Myometrial cell (primary cell): ENCODE measurements around the gene SERINC4. TPM values are rescaled to one million over a fixed set of nuclear protein-coding genes. Genes with fewer than 3 reads are reported as not detected.

Experiments
- total RNA-seq: library from RNA; depleted of rRNA; stranded (reverse); fragments of >200 nt; gene quantifications from 2 replicates; pipeline ENCODE4 v1.2.3, GENCODE V29; 2015

Gene SERINC4
- total RNA-seq: not detected in 2 replicates

DNA sequence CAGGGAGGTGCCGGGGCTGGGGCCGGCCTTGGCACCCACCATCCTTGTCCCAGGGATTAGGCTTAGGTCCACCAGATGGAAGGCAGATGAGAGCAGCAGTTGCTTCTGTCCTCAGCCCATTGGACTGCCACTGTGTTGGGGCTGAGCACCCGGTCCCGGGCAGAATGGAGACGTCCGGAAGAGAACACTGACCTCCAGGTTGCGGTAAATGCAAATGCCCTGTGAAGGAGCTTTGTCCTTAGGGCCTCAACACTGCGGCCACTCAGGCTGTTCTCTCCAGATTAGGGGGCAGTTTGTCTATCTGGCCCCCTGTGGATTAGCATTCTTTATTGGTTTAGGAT is at the start of gene SERINC4:
Gene SERINC4, minus strand, starts transcription at position 276 of the 341 bp plus-strand sequence. Its CDS starts 234 bp downstream, at position 42.

DNA sequence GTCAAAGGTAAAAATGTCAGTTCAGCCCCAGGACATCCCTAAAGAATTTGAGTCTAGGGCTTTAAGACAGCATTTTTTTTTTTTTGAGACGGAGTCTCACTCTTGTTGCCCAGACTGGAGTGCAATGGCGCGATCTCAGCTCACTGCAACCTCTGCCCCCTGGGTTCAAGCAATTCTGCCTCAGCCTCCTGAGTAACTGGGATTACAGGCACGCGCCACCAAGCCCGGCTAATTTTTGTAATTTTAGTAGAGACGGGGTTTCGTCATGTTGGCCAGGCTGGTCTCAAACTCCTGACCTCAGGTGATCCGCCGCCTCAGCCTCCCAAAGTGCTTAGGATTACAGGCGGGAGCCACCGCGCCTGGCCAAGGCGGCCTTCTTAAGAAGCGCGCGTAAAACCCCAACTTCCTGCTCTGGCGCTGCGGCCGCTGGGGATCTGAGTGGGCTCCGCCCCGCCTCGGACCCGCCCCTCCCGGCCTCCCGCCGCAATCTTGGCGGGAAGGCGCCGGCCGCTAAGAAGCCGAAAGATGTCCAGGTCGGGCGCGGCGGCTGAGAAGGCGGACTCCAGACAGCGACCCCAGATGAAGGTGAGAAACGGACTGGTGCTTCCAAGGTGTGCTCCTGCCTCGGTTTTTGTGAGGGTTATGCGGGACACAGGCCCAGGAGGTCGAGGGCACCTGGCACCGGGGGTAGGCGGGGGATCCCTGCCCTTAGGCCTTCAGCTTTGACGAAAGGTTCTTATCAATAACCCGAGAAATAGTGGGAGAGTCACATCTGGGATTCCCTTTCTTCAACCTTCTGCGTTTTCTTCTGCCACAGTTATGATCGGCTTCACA is 26.7 kb upstream of the SERINC4 start, which contains the start of gene WDR76:
Gene WDR76, plus strand, starts transcription at position 495 of the 834 bp plus-strand sequence. Its CDS starts 31 bp downstream, at position 526.

DNA sequence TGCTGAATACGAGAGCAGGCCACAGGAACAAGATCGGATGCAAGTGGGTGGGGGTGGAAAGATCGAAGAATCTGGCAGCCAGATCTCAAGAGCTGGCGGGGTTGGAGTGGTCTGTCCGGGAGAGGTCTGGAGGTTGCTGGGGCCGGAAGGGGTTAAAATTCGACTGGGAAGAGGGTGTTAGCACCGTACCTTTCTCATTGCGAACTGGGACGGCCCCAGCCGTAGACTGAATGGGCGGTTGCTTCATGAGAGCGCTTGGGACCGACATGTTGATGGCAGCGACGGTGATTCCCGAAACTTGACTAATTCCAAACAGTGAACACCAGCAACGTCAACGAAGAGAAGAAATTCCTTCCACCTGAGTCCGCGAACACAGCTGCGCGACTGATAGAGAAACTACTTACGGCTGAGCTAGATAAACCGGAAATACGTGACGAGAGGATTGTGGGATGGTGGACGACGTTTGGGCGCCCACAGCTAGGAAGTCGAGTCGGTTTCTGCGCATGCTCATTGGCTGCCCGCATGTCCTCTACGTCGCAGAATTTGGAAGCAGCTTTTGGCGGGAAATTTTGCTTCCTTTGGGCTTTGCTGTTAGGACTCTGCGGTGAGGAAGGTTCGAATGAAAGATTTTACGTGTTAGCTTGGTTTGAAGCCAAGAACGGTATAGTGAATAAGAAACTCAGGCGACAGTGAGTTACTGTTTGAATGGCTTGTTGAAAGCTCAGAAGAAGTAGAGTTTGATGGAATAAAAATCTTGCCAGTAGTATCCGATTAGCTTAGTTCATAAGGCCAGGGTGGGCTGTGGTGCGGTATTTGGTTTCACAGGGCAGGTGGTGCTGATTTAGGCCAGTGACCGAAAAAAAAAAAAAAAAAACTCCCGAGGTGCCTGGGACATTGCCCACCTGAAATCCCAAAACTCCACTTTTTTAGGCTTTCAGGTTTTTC is 24.6 kb upstream of the SERINC4 start, which contains the start of gene MFAP1:
Gene MFAP1, minus strand, starts transcription at position 389 of the 945 bp plus-strand sequence. Its CDS starts 121 bp downstream, at position 268.

DNA sequence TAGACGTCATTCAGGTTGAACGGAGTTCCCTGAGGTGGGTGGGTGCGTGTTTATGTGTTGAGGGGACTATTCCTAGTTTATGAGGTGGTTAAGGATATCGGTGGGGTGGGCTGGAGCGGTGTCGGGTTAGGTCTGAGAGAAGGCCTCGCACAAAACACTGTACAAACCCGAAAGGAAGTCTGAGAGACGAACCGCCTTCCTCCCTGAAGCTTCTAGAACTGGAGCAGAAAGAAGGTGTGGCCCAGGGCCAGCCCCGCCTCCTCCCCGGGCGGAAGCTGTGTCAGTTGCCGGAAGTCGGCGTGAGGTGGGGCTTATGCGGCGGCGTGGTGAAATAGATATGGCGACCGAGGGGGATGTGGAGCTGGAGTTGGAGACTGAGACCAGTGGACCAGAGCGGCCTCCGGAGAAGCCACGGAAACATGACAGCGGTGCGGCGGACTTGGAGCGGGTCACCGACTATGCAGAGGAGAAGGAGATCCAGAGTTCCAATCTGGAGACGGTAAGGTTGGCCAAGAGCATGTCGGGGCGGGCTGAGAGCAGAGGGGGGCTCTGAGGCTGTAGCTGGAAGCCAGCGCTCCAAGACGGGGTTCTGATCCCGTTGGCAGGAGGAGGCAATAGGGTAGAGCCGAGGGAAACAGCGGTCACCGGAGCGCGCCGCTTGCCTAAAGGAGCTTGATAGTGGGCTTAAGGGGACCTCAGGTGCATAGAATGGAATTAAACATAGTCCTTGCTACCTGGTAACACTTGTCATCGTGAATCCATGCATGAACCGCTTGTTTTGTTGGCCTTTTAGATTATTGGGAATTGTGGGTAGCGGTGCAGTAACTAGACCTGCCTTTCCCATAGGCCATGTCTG is 494 bp upstream of the SERINC4 start, which contains the start of gene HYPK:
Gene HYPK, plus strand, starts transcription at position 314 of the 856 bp plus-strand sequence. Its CDS starts 24 bp downstream, at position 338.

DNA sequence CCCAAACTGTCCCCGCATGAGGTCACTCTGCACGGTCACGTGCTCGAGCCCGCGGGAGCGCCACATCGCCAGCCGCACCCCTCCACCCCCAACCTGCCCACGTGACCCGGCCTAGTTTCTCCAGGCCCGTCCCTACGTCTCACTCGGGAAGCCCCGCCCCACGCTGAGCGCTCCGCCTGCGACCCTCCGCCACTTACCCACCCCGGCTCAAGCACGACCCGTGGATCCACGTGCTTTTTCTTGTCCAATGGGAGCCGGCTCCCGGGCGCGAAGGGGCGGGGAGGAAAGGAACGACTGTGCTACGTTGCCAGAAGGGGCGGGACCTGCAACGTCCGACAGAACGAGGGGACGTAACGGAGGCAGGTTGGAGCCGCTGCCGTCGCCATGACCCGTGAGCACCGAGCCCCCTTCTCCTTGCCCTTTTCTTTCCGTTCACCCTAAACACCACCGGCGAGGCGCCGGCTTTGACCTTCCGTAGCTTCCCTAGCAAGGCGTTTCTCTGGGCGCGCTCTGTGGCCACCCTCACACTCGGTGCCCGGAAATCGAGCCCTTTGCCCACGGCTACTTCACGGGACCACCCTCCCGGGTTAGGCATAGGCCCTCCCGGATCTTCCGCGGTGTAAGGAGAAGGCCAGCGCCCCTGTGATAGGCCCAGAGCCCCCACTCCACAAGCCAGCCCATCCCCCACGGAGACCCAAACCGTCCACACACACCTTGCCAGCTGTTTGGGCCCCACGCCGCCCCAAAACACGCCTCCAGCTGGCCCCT is 7.8 kb downstream of the SERINC4 start, which contains the start of gene SERF2:
Gene SERF2, plus strand, starts transcription at position 328 of the 768 bp plus-strand sequence. Its CDS starts 57 bp downstream, at position 385.

DNA sequence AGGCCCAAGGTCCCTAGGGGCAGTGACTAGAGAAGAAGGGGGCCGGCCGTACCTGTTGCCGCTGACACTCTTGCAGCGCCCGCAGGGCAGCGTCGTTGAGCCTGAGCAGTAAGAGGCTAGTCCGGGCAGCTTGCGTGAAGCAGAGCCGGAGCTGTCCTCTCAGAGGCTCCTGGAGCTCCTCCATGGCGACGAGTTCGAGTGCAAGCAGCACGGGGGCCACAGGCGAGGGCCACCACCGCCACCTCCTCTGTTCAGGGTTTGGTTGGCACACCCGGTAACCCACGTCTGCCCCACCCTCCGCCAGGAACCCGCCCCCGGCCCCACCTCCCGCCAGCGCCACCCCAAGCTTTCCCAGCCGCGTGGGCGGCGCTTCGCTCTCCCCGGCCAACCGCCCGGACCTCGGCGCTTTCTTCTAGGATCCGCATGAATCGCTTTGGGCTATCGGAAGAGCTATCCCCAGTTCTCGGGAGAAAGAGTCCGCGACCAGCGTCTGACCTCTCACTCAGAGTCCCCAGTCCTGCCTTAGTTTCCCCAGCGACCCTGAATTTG is 23.2 kb downstream of the SERINC4 start, which contains the start of gene ELL3:
Gene ELL3, minus strand, starts transcription at position 249 of the 549 bp plus-strand sequence. Its CDS starts 65 bp downstream, at position 184.

DNA sequence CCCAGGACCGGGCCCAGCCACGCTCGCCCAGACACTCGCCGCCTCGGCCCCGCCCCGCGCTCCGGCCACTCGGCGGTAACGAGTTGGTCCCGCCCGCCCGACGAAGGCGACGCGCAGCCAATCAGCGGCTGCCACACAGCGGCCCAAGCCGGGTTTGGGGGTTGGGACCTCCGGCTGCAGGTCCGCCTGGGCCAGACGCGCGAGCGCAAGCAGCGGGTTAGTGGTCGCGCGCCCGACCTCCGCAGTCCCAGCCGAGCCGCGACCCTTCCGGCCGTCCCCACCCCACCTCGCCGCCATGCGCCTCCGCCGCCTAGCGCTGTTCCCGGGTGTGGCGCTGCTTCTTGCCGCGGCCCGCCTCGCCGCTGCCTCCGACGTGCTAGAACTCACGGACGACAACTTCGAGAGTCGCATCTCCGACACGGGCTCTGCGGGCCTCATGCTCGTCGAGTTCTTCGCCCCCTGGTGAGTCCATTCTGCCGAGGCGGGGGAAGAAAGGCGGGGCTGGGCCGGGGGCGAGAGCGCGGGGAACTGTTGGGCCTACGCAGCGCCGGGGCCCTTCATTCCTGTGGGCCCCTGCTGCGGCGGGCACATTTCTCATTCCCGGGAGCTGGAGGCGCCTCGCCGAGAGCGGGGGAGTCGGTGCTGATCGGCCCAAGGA is 53.6 kb downstream of the SERINC4 start, which contains the start of gene PDIA3:
Gene PDIA3, plus strand, starts transcription at position 194 of the 658 bp plus-strand sequence. Its CDS starts 102 bp downstream, at position 296.

Other genes with a start within 250 kb of the SERINC4 start
- gene PPIP5K1, start 210.0 kb downstream of the SERINC4 start, total RNA-seq: 6.6 and 15.2 TPM in 2 replicates
- gene CKMT1B, start 206.2 kb downstream of the SERINC4 start, total RNA-seq: not detected in 2 replicates
- not detected in 2 replicates for gene STRC, start 181.4 kb downstream of the SERINC4 start, total RNA-seq
- gene CATSPER2, start 151.4 kb downstream of the SERINC4 start, total RNA-seq: 0.58 and 2.1 TPM in 2 replicates
- not detected in 2 replicates for gene CKMT1A, start 106.4 kb downstream of the SERINC4 start, total RNA-seq
- 266 and 294 TPM in 2 replicates for gene PDIA3, start 53.8 kb downstream of the SERINC4 start, total RNA-seq
- 0.86 and 20.0 TPM in 2 replicates for gene ELL3, start 23.3 kb downstream of the SERINC4 start, total RNA-seq
- 734 and 748 TPM in 2 replicates for gene SERF2, start 7.9 kb downstream of the SERINC4 start, total RNA-seq
- 15.9 and 24.8 TPM in 2 replicates for gene HYPK, start 379 bp upstream of the SERINC4 start, total RNA-seq
- 17.6 and 21.8 TPM in 2 replicates for gene MFAP1, start 24.5 kb upstream of the SERINC4 start, total RNA-seq
- gene WDR76, start 26.8 kb upstream of the SERINC4 start, total RNA-seq: 6.1 and 23.6 TPM in 2 replicates